Measurements from ENCODE around the gene PODN.
A peak's percentile ranks its signal among the peaks of the same experiment; 100 is the strongest.

Gene PODN

DNA sequence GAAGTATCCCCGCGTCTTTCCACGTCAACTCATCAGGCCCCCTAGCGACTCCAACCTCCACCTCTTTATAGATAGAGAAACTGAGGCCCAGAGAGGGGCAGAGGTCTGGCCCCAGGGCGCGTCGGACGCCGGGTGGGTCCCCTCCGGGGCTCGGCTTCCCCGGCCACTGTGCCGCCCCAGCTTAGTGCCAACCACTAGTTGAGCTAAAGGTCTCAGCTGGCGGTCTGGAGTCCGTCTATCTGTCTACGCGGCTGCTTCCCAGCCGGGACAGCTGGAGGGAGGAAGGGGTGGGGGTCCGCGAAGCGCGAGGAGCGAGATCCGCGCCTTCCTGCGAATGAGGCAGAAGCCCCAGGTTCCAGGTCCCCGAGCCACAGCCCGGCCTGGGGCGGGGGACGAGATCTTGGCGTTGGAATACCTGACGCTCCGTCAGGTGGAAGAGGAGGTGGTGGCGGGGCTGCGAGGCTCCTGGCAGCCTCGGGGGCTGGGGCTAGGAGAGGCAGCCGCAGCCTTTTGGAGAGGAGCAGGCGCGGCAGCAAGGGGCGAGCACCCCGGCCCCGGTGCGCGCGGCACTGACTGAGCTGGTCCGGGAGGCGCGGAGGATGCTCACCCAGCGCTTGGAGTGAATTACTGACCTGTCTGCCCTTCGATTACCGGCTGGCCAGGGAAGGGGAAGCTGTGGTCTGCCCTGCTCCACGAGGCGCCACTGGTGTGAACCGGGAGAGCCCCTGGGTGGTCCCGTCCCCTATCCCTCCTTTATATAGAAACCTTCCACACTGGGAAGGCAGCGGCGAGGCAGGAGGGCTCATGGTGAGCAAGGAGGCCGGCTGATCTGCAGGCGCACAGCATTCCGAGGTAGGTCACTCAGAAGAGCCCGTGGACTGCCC lies 937 bp downstream of the PODN start:
- Histone ChIP-seq H3K9me3 (ENCODE audit: low read length) (no peaks in the 10 kb centered on the region), H3K27me3 (ENCODE audit: insufficient read depth, low read length) (peaks cover 68% of the 10 kb centered on the region), H3K4me3 (ENCODE audit: low read length) (peak overlapping the region; percentile 44), H3K36me3 (ENCODE audit: insufficient read depth, low read length) (no peaks in the 10 kb centered on the region), H2AFZ (ENCODE audit: low read depth, low read length) (peak overlapping the region; percentile 27), H3K4me1 (ENCODE audit: insufficient read depth, low read length) (peaks cover 11% of the 10 kb centered on the region)

GRCh38 chr1:53063744-53064515 lies 1.9 kb downstream of the PODN start:
- H3K9me3 ChIP-seq (ENCODE audit: low read length) = no peaks in the 10 kb centered on the region
- no peak overlapping the region for H3K4me3 ChIP-seq (ENCODE audit: low read length)
- H3K36me3 ChIP-seq (ENCODE audit: insufficient read depth, low read length) = no peaks in the 10 kb centered on the region
- H3K4me1 ChIP-seq (ENCODE audit: insufficient read depth, low read length) = peaks cover 11% of the 10 kb centered on the region
- H2AFZ ChIP-seq (ENCODE audit: low read depth, low read length) = no peak overlapping the region
- H3K27me3 ChIP-seq (ENCODE audit: insufficient read depth, low read length) = peaks cover 71% of the 10 kb centered on the region

GRCh38 chr1:53065391-53065790 lies 3.4 kb downstream of the PODN start:
- H3K4me3 ChIP-seq (ENCODE audit: low read length) = no peak overlapping the region
- H3K27me3 ChIP-seq (ENCODE audit: insufficient read depth, low read length) = peaks cover 64% of the 10 kb centered on the region
- no peaks in the 10 kb centered on the region for H3K36me3 ChIP-seq (ENCODE audit: insufficient read depth, low read length)
- H2AFZ ChIP-seq (ENCODE audit: low read depth, low read length) = no peak overlapping the region
- peaks cover 11% of the 10 kb centered on the region for H3K4me1 ChIP-seq (ENCODE audit: insufficient read depth, low read length)
- no peaks in the 10 kb centered on the region for H3K9me3 ChIP-seq (ENCODE audit: low read length)

DNA sequence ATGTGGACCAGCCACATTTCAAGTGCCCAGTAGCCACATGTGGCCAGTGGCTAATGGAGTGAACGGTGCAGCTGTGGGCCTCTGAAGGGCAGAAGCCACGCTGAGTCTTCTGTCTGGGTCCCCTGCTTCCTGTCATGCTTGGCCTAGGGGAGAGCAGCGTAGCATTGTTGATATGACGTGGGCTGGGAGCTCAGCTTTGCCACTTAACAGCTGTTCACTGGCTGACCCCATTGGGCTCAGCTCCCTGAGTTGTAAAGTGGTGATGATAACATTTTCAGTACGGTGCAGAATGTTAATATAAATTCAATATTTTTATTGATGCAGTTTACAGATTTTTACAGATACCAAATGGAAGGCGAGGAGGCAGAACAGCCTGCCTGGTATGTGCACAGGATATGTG lies 4.5 kb downstream of the PODN start:
- Histone ChIP-seq H3K9me3 (ENCODE audit: low read length) (no peaks in the 10 kb centered on the region), H3K4me1 (ENCODE audit: insufficient read depth, low read length) (peaks cover 10% of the 10 kb centered on the region), H2AFZ (ENCODE audit: low read depth, low read length) (no peak overlapping the region), H3K27me3 (ENCODE audit: insufficient read depth, low read length) (peaks cover 53% of the 10 kb centered on the region), H3K4me3 (ENCODE audit: low read length) (no peak overlapping the region), H3K36me3 (ENCODE audit: insufficient read depth, low read length) (no peaks in the 10 kb centered on the region)

DNA sequence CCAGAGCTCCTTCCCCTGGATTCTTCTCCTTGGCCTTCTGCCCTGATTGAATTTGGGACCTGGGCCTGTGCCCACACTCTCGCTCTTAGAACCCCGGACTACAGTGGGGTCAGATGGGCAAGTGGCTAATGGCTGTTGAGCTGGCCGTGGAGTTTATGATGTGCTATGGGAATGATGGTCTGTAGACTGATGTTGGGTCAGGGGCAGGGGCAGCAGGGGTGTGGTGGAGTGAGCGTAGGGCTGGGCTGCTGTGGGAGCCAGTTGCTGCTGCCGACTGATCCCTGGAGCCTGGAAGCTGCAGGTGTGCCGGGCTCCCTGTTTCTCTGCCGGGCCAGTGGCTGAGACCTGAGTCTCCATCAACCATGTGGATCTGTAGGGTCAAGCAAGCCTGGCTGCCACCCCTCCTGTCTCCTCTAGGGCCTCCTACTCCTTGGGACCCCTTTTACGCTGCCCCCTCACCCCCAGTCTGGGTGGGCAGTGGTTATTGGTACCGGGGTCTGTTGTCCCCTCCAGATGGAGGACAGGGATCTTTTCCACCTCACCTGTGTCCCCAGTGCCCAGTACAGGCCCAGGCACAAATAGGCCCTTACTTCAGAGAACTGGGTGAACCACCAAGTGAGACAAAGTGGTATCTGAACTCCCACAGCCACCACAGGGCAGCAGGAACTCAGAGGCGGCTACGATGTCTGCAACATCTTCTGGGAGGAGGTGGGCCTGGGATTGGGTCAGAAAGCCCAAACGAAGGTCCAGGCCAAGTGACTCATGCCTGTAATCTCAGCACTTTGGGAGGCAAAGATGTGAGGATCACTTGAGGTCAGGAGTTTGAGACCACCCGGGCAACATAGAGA lies 5.1 kb downstream of the PODN start:
- Histone ChIP-seq H2AFZ (ENCODE audit: low read depth, low read length) (no peak overlapping the region), H3K9me3 (ENCODE audit: low read length) (no peaks in the 10 kb centered on the region), H3K27me3 (ENCODE audit: insufficient read depth, low read length) (peaks cover 50% of the 10 kb centered on the region), H3K4me1 (ENCODE audit: insufficient read depth, low read length) (peaks cover 8% of the 10 kb centered on the region), H3K4me3 (ENCODE audit: low read length) (no peak overlapping the region), H3K36me3 (ENCODE audit: insufficient read depth, low read length) (no peaks in the 10 kb centered on the region)

DNA sequence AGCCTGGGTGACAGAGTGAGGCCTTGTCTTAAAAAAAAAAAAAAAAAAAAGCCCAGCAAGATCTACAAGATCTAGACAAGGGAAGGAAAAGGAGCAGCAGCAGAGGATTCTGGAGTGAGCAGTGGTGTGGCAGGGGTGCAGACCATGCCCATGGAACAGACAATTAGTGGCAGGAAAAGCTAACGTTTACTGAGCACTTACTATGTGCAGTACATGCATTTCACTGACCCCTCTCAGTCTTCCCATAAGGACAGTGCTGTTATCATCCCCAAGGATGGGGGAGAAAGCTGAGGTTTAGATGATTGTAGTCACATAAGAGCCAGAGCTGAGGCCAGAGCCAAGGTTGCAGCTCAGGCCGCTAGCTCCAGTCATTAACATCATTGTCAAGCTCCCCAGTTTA lies 5.9 kb downstream of the PODN start:
- Histone ChIP-seq H3K9me3 (ENCODE audit: low read length) (no peaks in the 10 kb centered on the region), H3K36me3 (ENCODE audit: insufficient read depth, low read length) (no peaks in the 10 kb centered on the region), H3K4me1 (ENCODE audit: insufficient read depth, low read length) (peaks cover 2% of the 10 kb centered on the region), H2AFZ (ENCODE audit: low read depth, low read length) (no peak overlapping the region), H3K27me3 (ENCODE audit: insufficient read depth, low read length) (peaks cover 43% of the 10 kb centered on the region), H3K4me3 (ENCODE audit: low read length) (no peak overlapping the region)

DNA sequence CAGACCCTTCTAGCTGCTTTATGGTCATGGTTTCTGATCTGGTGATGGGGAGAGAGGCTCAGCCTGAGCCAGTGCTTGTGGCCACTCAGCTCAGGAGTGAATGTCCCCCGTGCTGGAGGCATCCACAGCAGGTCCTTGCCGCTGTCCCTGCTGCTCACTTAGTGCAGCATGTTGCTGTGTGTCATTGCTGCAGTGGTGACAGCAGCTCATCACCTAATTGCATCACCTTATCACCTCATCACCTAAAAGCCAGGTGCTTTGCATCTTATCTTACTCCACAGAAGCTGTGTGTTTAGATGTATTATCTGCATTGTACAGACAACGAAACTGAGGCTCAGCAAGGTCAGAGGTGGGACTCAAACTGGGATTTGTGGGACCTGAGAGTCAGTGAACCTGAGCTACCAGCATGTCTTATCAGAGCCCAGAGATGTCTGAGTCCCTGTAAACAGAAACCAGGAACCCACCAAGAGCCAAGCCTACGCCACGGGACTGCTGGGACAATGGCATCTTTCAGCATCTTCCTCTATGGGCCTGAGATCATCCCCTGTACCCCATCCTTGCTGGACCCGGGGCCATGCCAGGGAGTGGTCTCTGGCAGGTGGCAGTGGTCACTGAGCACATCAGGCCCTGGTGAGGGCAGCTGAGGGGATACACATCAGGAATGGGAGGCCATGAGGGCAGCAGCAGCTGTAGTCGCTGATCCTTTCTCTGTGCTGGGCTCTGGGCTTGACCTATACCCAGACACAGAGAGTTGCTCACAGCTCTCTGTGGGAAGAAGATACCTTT lies 6.5 kb downstream of the PODN start:
- no peaks in the 10 kb centered on the region for H3K36me3 ChIP-seq (ENCODE audit: insufficient read depth, low read length)
- no peaks in the 10 kb centered on the region for H3K4me1 ChIP-seq (ENCODE audit: insufficient read depth, low read length)
- no peak overlapping the region for H2AFZ ChIP-seq (ENCODE audit: low read depth, low read length)
- H3K9me3 ChIP-seq (ENCODE audit: low read length) = no peaks in the 10 kb centered on the region
- H3K4me3 ChIP-seq (ENCODE audit: low read length) = no peak overlapping the region
- H3K27me3 ChIP-seq (ENCODE audit: insufficient read depth, low read length) = peaks cover 37% of the 10 kb centered on the region

GRCh38 chr1:53069265-53069662 lies 7.3 kb downstream of the PODN start:
- H3K27me3 ChIP-seq (ENCODE audit: insufficient read depth, low read length) = peaks cover 29% of the 10 kb centered on the region
- H3K9me3 ChIP-seq (ENCODE audit: low read length) = no peaks in the 10 kb centered on the region
- no peak overlapping the region for H2AFZ ChIP-seq (ENCODE audit: low read depth, low read length)
- H3K4me1 ChIP-seq (ENCODE audit: insufficient read depth, low read length) = no peaks in the 10 kb centered on the region
- H3K4me3 ChIP-seq (ENCODE audit: low read length) = no peak overlapping the region
- no peaks in the 10 kb centered on the region for H3K36me3 ChIP-seq (ENCODE audit: insufficient read depth, low read length)

GRCh38 chr1:53069663-53070327 lies 7.8 kb downstream of the PODN start:
- Histone ChIP-seq H3K9me3 (ENCODE audit: low read length) (no peaks in the 10 kb centered on the region), H2AFZ (ENCODE audit: low read depth, low read length) (no peak overlapping the region), H3K4me3 (ENCODE audit: low read length) (no peak overlapping the region), H3K36me3 (ENCODE audit: insufficient read depth, low read length) (no peaks in the 10 kb centered on the region), H3K27me3 (ENCODE audit: insufficient read depth, low read length) (peaks cover 24% of the 10 kb centered on the region), H3K4me1 (ENCODE audit: insufficient read depth, low read length) (no peaks in the 10 kb centered on the region)

DNA sequence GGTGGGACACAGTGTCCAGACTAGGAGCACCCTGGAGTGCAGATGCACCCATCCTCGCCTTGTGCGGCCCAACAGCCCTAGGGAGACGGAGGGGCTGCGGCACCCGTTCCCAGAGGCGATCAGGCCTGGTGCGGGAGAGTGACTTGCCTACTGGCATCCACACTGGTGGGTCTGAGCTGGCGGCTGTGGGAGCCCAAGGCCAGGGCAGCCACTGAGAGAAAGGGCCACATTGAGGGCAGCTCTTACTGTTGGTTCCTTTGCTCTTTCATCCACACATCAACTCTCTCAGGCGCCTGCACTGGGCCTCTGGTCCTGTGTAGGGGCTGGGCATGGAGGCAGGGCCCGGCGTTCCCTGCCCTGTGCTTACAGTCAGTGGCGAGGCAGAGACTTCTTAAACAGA lies 8.6 kb downstream of the PODN start:
- Histone ChIP-seq H3K36me3 (ENCODE audit: insufficient read depth, low read length) (no peaks in the 10 kb centered on the region), H3K27me3 (ENCODE audit: insufficient read depth, low read length) (peaks cover 18% of the 10 kb centered on the region), H3K4me3 (ENCODE audit: low read length) (no peak overlapping the region), H3K4me1 (ENCODE audit: insufficient read depth, low read length) (no peaks in the 10 kb centered on the region), H2AFZ (ENCODE audit: low read depth, low read length) (no peak overlapping the region), H3K9me3 (ENCODE audit: low read length) (no peaks in the 10 kb centered on the region)

DNA sequence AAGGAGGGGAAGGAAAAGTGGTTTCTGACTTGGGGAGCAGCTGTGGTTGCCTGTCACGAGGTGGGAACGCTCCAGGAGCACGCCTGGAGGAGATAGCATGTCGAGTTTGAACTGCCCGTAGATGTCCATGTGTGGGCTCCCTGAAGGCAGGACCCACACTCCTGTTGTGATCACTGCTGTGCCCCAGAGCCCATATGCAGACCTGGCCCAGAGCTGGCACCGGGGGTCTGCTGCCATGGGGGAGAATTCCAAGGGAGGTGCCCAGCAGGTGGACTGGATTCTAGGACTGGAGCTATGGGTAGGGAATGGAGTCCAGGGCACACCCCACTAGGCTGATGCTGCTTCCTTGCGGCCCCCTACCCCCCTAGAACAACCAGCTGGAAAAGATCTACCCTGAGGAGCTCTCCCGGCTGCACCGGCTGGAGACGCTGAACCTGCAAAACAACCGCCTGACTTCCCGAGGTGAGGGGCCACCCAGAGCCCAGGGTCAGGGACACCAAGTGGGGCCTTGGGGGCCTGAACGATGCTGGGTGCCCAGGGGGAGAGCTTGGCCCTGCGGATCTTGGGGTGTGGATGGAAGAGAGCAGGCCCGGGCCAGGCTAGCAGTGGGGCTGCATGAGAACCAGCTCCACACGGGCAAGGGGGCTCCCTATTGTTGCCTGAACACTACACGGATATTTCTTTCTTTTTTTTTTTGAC lies 9.3 kb downstream of the PODN start:
- Histone ChIP-seq H3K4me1 (ENCODE audit: insufficient read depth, low read length) (no peaks in the 10 kb centered on the region), H3K27me3 (ENCODE audit: insufficient read depth, low read length) (peaks cover 17% of the 10 kb centered on the region), H3K36me3 (ENCODE audit: insufficient read depth, low read length) (no peaks in the 10 kb centered on the region), H3K9me3 (ENCODE audit: low read length) (no peaks in the 10 kb centered on the region), H2AFZ (ENCODE audit: low read depth, low read length) (no peak overlapping the region), H3K4me3 (ENCODE audit: low read length) (no peak overlapping the region)
